Measurements from ENCODE around the gene ZNF774. TPM values are rescaled to one million over a fixed set of nuclear protein-coding genes. Genes with fewer than 3 reads are reported as not detected.

Gene ZNF774
- total RNA-seq, 1 experiment from 2014 or later, result 1.5 TPM

- Histone ChIP-seq H3K4me3 (ENCODE audit: low read depth, low read length, poor library complexity, severe bottlenecking) (no peak overlapping the region), H3K27ac (ENCODE audit: low read depth, low read length, poor library complexity, severe bottlenecking) (no peak overlapping the region), H3K36me3 (ENCODE audit: insufficient read depth, low read length, poor library complexity, severe bottlenecking) (no peaks in the 10 kb centered on the region), H3K27me3 (replicated peaks; ENCODE audit: insufficient read depth, low read depth, low read length, poor library complexity) (no peaks in the 10 kb centered on the region), H3K9me3 (ENCODE audit: low read depth, low read length, poor library complexity, severe bottlenecking) (no peaks in the 10 kb centered on the region), H3K4me1 (ENCODE audit: insufficient read depth, low read length, poor library complexity, severe bottlenecking) (no peaks in the 10 kb centered on the region)
- no peak for DNase-seq (ENCODE audit: low spot score)
- TF ChIP-seq, protein P1, sequence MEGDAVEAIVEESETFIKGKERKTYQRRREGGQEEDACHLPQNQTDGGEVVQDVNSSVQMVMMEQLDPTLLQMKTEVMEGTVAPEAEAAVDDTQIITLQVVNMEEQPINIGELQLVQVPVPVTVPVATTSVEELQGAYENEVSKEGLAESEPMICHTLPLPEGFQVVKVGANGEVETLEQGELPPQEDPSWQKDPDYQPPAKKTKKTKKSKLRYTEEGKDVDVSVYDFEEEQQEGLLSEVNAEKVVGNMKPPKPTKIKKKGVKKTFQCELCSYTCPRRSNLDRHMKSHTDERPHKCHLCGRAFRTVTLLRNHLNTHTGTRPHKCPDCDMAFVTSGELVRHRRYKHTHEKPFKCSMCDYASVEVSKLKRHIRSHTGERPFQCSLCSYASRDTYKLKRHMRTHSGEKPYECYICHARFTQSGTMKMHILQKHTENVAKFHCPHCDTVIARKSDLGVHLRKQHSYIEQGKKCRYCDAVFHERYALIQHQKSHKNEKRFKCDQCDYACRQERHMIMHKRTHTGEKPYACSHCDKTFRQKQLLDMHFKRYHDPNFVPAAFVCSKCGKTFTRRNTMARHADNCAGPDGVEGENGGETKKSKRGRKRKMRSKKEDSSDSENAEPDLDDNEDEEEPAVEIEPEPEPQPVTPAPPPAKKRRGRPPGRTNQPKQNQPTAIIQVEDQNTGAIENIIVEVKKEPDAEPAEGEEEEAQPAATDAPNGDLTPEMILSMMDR (conservative IDR thresholded peaks at IDR 0.05; ENCODE audit: low read depth, low read length), result no peak
- no peak for TF ChIP-seq EZH2 (IDR thresholded peaks at IDR 0.05; ENCODE audit: borderline replicate concordance, low read depth, low read length, poor library complexity, severe bottlenecking)
- ChIA-PET POLR2A (ENCODE audit: low non-redundant PET) (no interaction called here), CTCF (no interaction called here)
- no TSS peak for BruUV-seq (replicated peaks)
- intact Hi-C loops (cut with micrococcal nuclease; ENCODE audit: unreplicated experiment), result no loop called here
These were observed 2.9 kb downstream of the ZNF774 start for GRCh38 chr15:90354986-90355385.

- Histone ChIP-seq H3K9me3 (ENCODE audit: low read depth, low read length, poor library complexity, severe bottlenecking) (no peaks in the 10 kb centered on the region), H3K4me3 (ENCODE audit: low read depth, low read length, poor library complexity, severe bottlenecking) (no peak overlapping the region), H3K36me3 (ENCODE audit: insufficient read depth, low read length, poor library complexity, severe bottlenecking) (no peaks in the 10 kb centered on the region), H3K27me3 (replicated peaks; ENCODE audit: insufficient read depth, low read depth, low read length, poor library complexity) (no peaks in the 10 kb centered on the region), H3K4me1 (ENCODE audit: insufficient read depth, low read length, poor library complexity, severe bottlenecking) (peaks cover 11% of the 10 kb centered on the region), H3K27ac (ENCODE audit: low read depth, low read length, poor library complexity, severe bottlenecking) (no peak overlapping the region)
- ChIA-PET POLR2A (ENCODE audit: low non-redundant PET) (interaction anchor here (0.5 kb wide), 1 partner anchor 104 kb away, joined by 3 read pairs; no protein-coding TSS in a partner anchor), CTCF (no interaction called here)
- intact Hi-C loops (cut with micrococcal nuclease; ENCODE audit: unreplicated experiment), result no loop called here
- DNase-seq (ENCODE audit: low spot score), result no peak
- BruUV-seq (replicated peaks), result no TSS peak
- TF ChIP-seq EZH2 (IDR thresholded peaks at IDR 0.05; ENCODE audit: borderline replicate concordance, low read depth, low read length, poor library complexity, severe bottlenecking), result no peak
- TF ChIP-seq, protein P1 (conservative IDR thresholded peaks at IDR 0.05; ENCODE audit: low read depth, low read length), result no peak
These were observed 6.3 kb downstream of the ZNF774 start for GRCh38 chr15:90358124-90359033.

GRCh38 chr15:90360746-90361145 lies 8.7 kb downstream of the ZNF774 start:
- peaks cover 11% of the 10 kb centered on the region for H3K4me1 ChIP-seq (ENCODE audit: insufficient read depth, low read length, poor library complexity, severe bottlenecking)
- H3K9me3 ChIP-seq (ENCODE audit: low read depth, low read length, poor library complexity, severe bottlenecking), result no peaks in the 10 kb centered on the region
- intact Hi-C loops (cut with micrococcal nuclease; ENCODE audit: unreplicated experiment), result no loop called here
- no peak overlapping the region for H3K4me3 ChIP-seq (ENCODE audit: low read depth, low read length, poor library complexity, severe bottlenecking)
- POLR2A ChIA-PET (ENCODE audit: low non-redundant PET), result no interaction called here
- no peak for DNase-seq (ENCODE audit: low spot score)
- no peaks in the 10 kb centered on the region for H3K36me3 ChIP-seq (ENCODE audit: insufficient read depth, low read length, poor library complexity, severe bottlenecking)
- BruUV-seq (replicated peaks), result no TSS peak
- no peak overlapping the region for H3K27ac ChIP-seq (ENCODE audit: low read depth, low read length, poor library complexity, severe bottlenecking)
- TF ChIP-seq, protein P1 (conservative IDR thresholded peaks at IDR 0.05; ENCODE audit: low read depth, low read length), result no peak
- TF ChIP-seq EZH2 (IDR thresholded peaks at IDR 0.05; ENCODE audit: borderline replicate concordance, low read depth, low read length, poor library complexity, severe bottlenecking), result no peak
- CTCF ChIA-PET, result interaction anchor here (0.6 kb wide), 1 partner anchor 37 kb away, joined by 5 read pairs; no protein-coding TSS in a partner anchor
- no peaks in the 10 kb centered on the region for H3K27me3 ChIP-seq (replicated peaks; ENCODE audit: insufficient read depth, low read depth, low read length, poor library complexity)

Measured in A673 (cell line).